Endometrial microvascular endothelial cells (primary cell): ENCODE measurements around the gene SLC38A1. TPM values are rescaled to one million over a fixed set of nuclear protein-coding genes. Genes with fewer than 3 reads are reported as not detected.
"Not testable (repeated sequence)": the region's sequence is repeated elsewhere in the genome, so short reads cannot be mapped to it uniquely, and the experiment has no call there.

Experiments
- in situ Hi-C: cut with HindIII; loops from 2 replicates; pipeline ENCODE4 v1.10.0; 2017; ENCODE audit warnings: low sequenced_read_pairs, low pct_unique_long_range_greater_than_20kb; ENCODE audit errors: inconsistent ontology term
- total RNA-seq: library from RNA; depleted of rRNA; stranded (reverse); fragments of >200 nt; gene quantifications from one replicate; pipeline ENCODE4 v1.2.3, GENCODE V29; 2015; ENCODE audit errors: inconsistent ontology term

The SLC38A1 gene
- total RNA-seq, 1 donor from 2014 or later = 82.9 TPM

- in situ Hi-C loops = no loop called here
Observed at GRCh38 chr12:46266382-46266791, 2.5 kb downstream of the SLC38A1 start.

GRCh38 chr12:46265734-46266133 lies 3.1 kb downstream of the SLC38A1 start:
- in situ Hi-C loops = no loop called here

GRCh38 chr12:46265102-46265501 lies 3.7 kb downstream of the SLC38A1 start:
- in situ Hi-C loops = no loop called here

- in situ Hi-C loops = no loop called here
Observed at GRCh38 chr12:46264057-46264456, 4.8 kb downstream of the SLC38A1 start.

GRCh38 chr12:46263140-46264016 lies 5.5 kb downstream of the SLC38A1 start:
- in situ Hi-C loops = no loop called here

- in situ Hi-C loops = no loop called here
Observed at GRCh38 chr12:46261646-46262045, 7.2 kb downstream of the SLC38A1 start.

- in situ Hi-C loops = no loop called here
Observed at GRCh38 chr12:46260913-46261476, 7.8 kb downstream of the SLC38A1 start.

GRCh38 chr12:46260124-46260912 lies 8.5 kb downstream of the SLC38A1 start:
- in situ Hi-C loops = no loop called here

- in situ Hi-C loops = no loop called here
Observed at GRCh38 chr12:46259713-46260112, 9.1 kb downstream of the SLC38A1 start.

GRCh38 chr12:46259071-46259470 lies 9.8 kb downstream of the SLC38A1 start:
- in situ Hi-C loops = no loop called here

- in situ Hi-C loops = no loop called here
Observed at GRCh38 chr12:46258129-46258528, 10.7 kb downstream of the SLC38A1 start.

GRCh38 chr12:46256942-46257341 lies 11.9 kb downstream of the SLC38A1 start:
- in situ Hi-C loops = no loop called here

- in situ Hi-C loops = no loop called here
Observed at GRCh38 chr12:46253544-46254162, 15.2 kb downstream of the SLC38A1 start.

GRCh38 chr12:46251994-46252393 lies 16.8 kb downstream of the SLC38A1 start:
- in situ Hi-C loops = not testable (repeated sequence)

GRCh38 chr12:46249960-46250359 lies 18.9 kb downstream of the SLC38A1 start:
- in situ Hi-C loops = not testable (repeated sequence)

- in situ Hi-C loops = no loop called here
Observed at GRCh38 chr12:46246021-46246700, 22.7 kb downstream of the SLC38A1 start.

- in situ Hi-C loops = no loop called here
Observed at GRCh38 chr12:46244997-46245396, 23.8 kb downstream of the SLC38A1 start.

GRCh38 chr12:46244273-46244915 lies 24.4 kb downstream of the SLC38A1 start:
- in situ Hi-C loops = no loop called here
